Spleen (tissue), 11 donors: ENCODE measurements around the gene SNAP47. TPM values are rescaled to one million over a fixed set of nuclear protein-coding genes. Genes with fewer than 3 reads are reported as not detected.

Experiments used
- DNase-seq: peaks from one replicate; pipeline ENCODE4 v3.0.0-alpha.2; 2020
- H3K27ac ChIP-seq, 8 donors: fragments of 200-600 bp; sonication (generic) in 7 of 8; 1 replicate in 4 of 8; 2 replicates in 4 of 8; pipeline versions ENCODE4 v1.5.0 to v1.8.0; 2016 to 2021; ENCODE audit warnings: inconsistent platforms in 4 of 8, mild to moderate bottlenecking in 4 of 8, moderate library complexity in 1 of 8
- H3K27me3 ChIP-seq, 7 donors: fragments of 200-600 bp; sonication (generic) in 6 of 7; replicated peaks in 1 of 7; 1 replicate in 4 of 7; 2 replicates in 3 of 7; pipeline versions ENCODE4 v1.5.0 to v1.8.0; 2016 to 2021; ENCODE audit warnings: inconsistent platforms in 3 of 7, mild to moderate bottlenecking in 1 of 7
- H3K36me3 ChIP-seq, 6 donors: fragments of 200-600 bp; sonication (generic) in 5 of 6; 1 replicate in 4 of 6; 2 replicates in 2 of 6; pipeline versions ENCODE4 v1.5.0 to v1.8.0; 2016 to 2021; ENCODE audit warnings: inconsistent platforms in 2 of 6
- H3K4me1 ChIP-seq, 6 donors: fragments of 200-600 bp; sonication (generic) in 5 of 6; 1 replicate in 3 of 6; 2 replicates in 3 of 6; pipeline versions ENCODE4 v1.5.0 to v1.8.0; 2016 to 2021; ENCODE audit warnings: inconsistent platforms in 3 of 6
- H3K4me3 ChIP-seq, 8 donors: fragments of 200-600 bp; sonication (generic) in 7 of 8; 1 replicate in 4 of 8; 2 replicates in 4 of 8; pipeline versions ENCODE4 v1.5.0 to v1.8.0; 2016 to 2021; ENCODE audit warnings: inconsistent platforms in 4 of 8, mild to moderate bottlenecking in 4 of 8, moderate library complexity in 2 of 8
- H3K9me3 ChIP-seq, 8 donors: fragments of 200-600 bp; sonication (generic) in 7 of 8; 1 replicate in 4 of 8; 2 replicates in 4 of 8; pipeline versions ENCODE4 v1.5.0 to v1.8.0; 2016 to 2021; ENCODE audit warnings: inconsistent platforms in 4 of 8
- POLR2A ChIP-seq, 3 donors: fragments of 450-650 bp; IDR thresholded peaks; one replicate each; pipeline ENCODE4 v1.5.1; 2017; ENCODE audit warnings: antibody characterized with exemption in 3 of 3, mild to moderate bottlenecking in 1 of 3
- POLR2AphosphoS5 ChIP-seq, 3 donors: sonication (generic); formaldehyde crosslinking; IDR thresholded peaks; one replicate each; pipeline ENCODE4 v1.5.1; 2017; ENCODE audit warnings: antibody characterized with exemption in 3 of 3
- WGBS, 5 donors: extraction: QIAGEN DNeasy Blood & Tissue Kit in 3 of 5; methylation state at CpG; one replicate each; pipeline versions ENCODE4 v1.1.5 to v1.1.7; 2013 to 2018; 5-methylcytosine and 5-hydroxymethylcytosine counted together
- intact Hi-C: fragments of 100-400 bp; cut with DNase I; formaldehyde crosslinking; loops from one replicate; pipeline ENCODE4 v1.15.0; 2023; ENCODE audit warnings: low total_unique reads
- polyA plus RNA-seq, 3 donors: library from polyadenylated mRNA; stranded (reverse); fragments of 200-250 nt; gene quantifications; one replicate each; pipeline ENCODE4 v1.2.1, GENCODE V29; 2013
- total RNA-seq, 7 donors: library from RNA; depleted of rRNA in 3 of 7; stranded (reverse); fragments of >200 nt in 3 of 7; fragmentation: NEBNext Ultra II Directional in 4 of 7; extraction: Animal tissue kit (Norgen Biotek cat#: 25700) in 4 of 7; gene quantifications; one replicate each; pipeline versions ENCODE4 v1.1.0 to v1.2.1, GENCODE V29; 2016 to 2021
- TF ChIP-seq, protein P1 (sequence below), 11 experiments: fragments of 200-600 bp in 7 of 11; fragments of 450-650 bp in 4 of 11; sonication (generic) in 4 of 11; IDR thresholded peaks in 8 of 11; conservative IDR thresholded peaks in 3 of 11; 1 replicate in 7 of 11; 2 replicates in 4 of 11; pipeline versions ENCODE4 v1.4.0 to v1.8.0; 2016 to 2021; ENCODE audit warnings: antibody characterized with exemption in 11 of 11, inconsistent platforms in 4 of 11, mild to moderate bottlenecking in 1 of 11
- donor health status: healthy with polysubstance abuse.
- donor health status: DM: no; HTN: no; CAD: no; lungs with moderate emphysema.
- donor health status: DM: no; HTN: no; CAD: no.
- donor health status: Bipolar disorder and iron deficiency.
- donor health status: healthy.
- donor health status: DM: no; HTN: no; CAD: no.
- donor health status: DM: yes; HTN: yes; CAD: no.

Gene SNAP47
- total and polyA plus RNA-seq, 10 donors = 10.0 to 42.7 (median 22.1) TPM

DNA sequence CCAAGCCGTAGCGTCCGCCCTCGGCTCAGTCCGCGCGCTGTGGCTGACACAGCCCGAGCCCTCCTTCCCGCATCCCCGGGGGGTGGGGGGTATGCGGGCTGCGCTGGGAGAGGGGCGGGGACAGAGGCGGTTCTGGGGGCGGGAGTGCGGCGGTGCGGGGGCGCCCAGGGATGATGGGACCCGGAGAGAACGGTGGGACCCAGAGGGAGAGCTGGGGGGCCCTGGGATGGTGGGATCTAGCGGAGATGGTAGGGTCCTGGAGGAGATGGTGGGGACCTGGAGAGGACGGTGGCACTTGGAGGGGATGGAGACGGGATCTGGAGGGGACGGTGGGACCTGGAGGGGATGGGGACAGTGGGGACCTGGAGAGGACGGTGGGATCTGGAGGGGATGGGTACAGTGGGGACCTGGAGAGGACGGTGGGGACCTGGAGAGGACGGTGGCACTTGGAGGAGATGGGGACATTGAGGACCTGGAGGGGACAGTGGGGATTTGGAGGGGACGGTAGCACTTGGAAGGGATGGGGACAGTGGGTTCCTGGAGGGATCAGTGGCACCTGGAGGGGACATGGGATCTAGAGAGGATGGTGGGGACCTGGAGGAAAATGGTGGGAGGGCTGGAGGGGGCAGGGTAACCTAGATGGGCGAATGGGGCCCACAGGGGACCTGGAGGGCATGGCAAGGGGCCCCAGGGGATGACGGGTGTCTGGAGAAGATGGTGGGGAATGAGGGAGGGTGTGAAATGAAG lies 477 bp downstream of the SNAP47 start:
- H3K27ac ChIP-seq = peak overlapping the region; percentile 81 to 94 (median 89)
- TF ChIP-seq POLR2AphosphoS5 (IDR thresholded peaks at IDR 0.05) (peak in 1 of 3 donors; percentile 80), POLR2A (IDR thresholded peaks at IDR 0.05) (no peak)
- TF ChIP-seq, protein P1, sequence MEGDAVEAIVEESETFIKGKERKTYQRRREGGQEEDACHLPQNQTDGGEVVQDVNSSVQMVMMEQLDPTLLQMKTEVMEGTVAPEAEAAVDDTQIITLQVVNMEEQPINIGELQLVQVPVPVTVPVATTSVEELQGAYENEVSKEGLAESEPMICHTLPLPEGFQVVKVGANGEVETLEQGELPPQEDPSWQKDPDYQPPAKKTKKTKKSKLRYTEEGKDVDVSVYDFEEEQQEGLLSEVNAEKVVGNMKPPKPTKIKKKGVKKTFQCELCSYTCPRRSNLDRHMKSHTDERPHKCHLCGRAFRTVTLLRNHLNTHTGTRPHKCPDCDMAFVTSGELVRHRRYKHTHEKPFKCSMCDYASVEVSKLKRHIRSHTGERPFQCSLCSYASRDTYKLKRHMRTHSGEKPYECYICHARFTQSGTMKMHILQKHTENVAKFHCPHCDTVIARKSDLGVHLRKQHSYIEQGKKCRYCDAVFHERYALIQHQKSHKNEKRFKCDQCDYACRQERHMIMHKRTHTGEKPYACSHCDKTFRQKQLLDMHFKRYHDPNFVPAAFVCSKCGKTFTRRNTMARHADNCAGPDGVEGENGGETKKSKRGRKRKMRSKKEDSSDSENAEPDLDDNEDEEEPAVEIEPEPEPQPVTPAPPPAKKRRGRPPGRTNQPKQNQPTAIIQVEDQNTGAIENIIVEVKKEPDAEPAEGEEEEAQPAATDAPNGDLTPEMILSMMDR (IDR thresholded peaks at IDR 0.05 in 8 of 11, conservative IDR thresholded peaks at IDR 0.05 in 3 of 11) = peak in 1 of 11 experiments; percentile 2
- H3K27me3 ChIP-seq = no peaks in the 10 kb centered on the region
- 2 to 5% (median 2%) methylated on average over 23 to 31 of the region's 31 CpGs for WGBS, 5 donors
- peak overlapping the region; percentile 68 to 99 (median 90) for H3K4me3 ChIP-seq
- no peaks in the 10 kb centered on the region for H3K9me3 ChIP-seq
- DNase-seq = no peak
- H3K4me1 ChIP-seq = peaks cover 19 to 87% (median 37%) of the 10 kb centered on the region in 6 donors
- intact Hi-C loops = no loop called here
- H3K36me3 ChIP-seq = peaks cover 0 to 32% (median 24%) of the 10 kb centered on the region in 6 donors

DNA sequence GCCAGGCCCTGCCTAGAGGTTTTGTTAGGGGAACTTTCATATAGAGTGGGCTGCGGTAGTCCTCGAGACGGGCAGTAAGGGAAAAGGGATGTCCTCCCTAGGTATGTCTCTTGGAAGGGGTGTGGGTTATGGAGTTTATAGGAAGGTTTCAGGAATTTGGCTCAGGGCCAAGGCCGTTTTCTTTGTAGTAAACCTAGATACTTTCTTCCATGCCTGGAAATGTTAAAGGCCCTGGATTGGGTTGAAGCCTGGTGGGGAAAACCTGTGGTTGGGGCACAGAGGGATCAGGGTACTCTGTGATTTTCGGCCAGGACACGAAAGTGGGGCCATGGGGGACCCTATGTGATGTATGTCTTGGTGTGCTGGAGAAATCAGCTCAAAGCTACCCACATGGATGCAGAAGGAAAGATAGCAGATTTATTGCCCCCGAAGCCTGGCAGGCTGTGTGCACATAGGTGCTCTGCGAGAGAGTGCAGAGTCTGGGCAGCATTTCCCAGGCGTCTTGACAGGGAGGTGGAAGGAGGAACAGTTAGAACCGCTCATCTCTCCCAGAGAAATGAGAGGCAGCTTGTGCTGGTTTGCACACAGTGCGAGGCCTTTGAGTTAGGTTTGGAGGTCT lies 1.7 kb downstream of the SNAP47 start:
- intact Hi-C loops = no loop called here
- TF ChIP-seq, protein P1 (IDR thresholded peaks at IDR 0.05 in 8 of 11, conservative IDR thresholded peaks at IDR 0.05 in 3 of 11) = no peak
- TF ChIP-seq POLR2AphosphoS5 (IDR thresholded peaks at IDR 0.05) (no peak), POLR2A (IDR thresholded peaks at IDR 0.05) (no peak)
- 83 to 90% (median 88%) methylated on average over 11 of the region's 11 CpGs for WGBS, 5 donors
- peaks cover 19 to 76% (median 37%) of the 10 kb centered on the region in 6 donors for H3K4me1 ChIP-seq
- no peak overlapping the region for H3K27ac ChIP-seq
- no peak overlapping the region for H3K4me3 ChIP-seq
- H3K27me3 ChIP-seq = no peaks in the 10 kb centered on the region
- DNase-seq = no peak
- no peaks in the 10 kb centered on the region for H3K9me3 ChIP-seq
- H3K36me3 ChIP-seq = peaks cover 0 to 20% (median 17%) of the 10 kb centered on the region in 6 donors

DNA sequence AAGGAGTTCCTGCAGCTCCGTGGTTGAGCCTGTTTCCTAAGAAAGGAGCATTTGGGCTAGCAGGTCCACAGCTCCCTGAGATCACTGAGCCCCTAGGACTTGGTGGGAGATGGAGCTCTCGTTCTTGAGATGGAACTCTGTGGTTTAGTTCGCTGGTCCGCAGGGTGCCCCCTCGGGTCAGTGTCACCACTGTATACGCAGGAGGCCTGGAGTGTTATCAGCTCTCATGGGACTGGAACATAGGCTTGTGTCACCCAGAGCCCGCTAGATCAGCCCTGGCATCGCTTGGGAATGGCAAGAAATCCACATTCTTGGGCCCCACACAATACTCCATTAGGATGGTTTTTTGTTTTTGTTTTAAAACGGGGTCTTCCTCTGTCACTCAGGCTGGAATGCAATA lies 3.6 kb downstream of the SNAP47 start:
- WGBS, 5 donors = 92 to 94% (median 93%) methylated on average over 9 of the region's 9 CpGs
- DNase-seq = no peak
- H3K9me3 ChIP-seq = no peaks in the 10 kb centered on the region
- H3K27me3 ChIP-seq = no peaks in the 10 kb centered on the region
- intact Hi-C loops = no loop called here
- no peak overlapping the region for H3K4me3 ChIP-seq
- TF ChIP-seq, protein P1 (IDR thresholded peaks at IDR 0.05 in 8 of 11, conservative IDR thresholded peaks at IDR 0.05 in 3 of 11) = no peak
- TF ChIP-seq POLR2A (IDR thresholded peaks at IDR 0.05) (no peak), POLR2AphosphoS5 (IDR thresholded peaks at IDR 0.05) (no peak)
- peaks cover 15 to 57% (median 30%) of the 10 kb centered on the region in 6 donors for H3K4me1 ChIP-seq
- H3K36me3 ChIP-seq = peaks cover 0 to 16% (median 0%) of the 10 kb centered on the region in 6 donors
- H3K27ac ChIP-seq = peak overlapping the region in 1 of 8 donors; percentile 24

DNA sequence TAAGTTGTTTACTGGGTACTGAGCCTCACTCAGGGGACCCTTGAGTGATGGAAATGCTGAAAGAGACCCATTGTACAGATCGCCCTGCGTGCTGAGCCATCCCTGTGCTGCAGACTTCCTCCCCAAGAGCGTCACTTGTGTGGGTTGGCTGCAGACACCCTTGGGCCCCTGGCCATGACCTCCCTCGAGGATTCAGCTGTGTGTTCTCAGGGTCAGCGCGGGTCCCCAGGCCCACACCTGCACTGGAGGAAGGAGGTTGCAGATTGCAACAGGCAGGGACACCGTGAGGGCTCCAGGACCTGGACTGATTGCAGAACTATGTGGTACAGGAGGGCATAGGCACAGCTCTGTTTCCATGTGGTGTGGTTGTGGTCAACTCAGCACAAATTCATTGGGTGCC lies 4.4 kb downstream of the SNAP47 start:
- H3K9me3 ChIP-seq = no peaks in the 10 kb centered on the region
- no peak for DNase-seq
- H3K4me3 ChIP-seq = no peak overlapping the region
- WGBS, 5 donors = 74 to 100% (median 87%) methylated on average over 3 to 7 of the region's 7 CpGs
- H3K27me3 ChIP-seq = no peaks in the 10 kb centered on the region
- H3K27ac ChIP-seq = peak overlapping the region in 1 of 8 donors; percentile 12
- TF ChIP-seq POLR2A (IDR thresholded peaks at IDR 0.05) = no peak
- TF ChIP-seq POLR2AphosphoS5 (IDR thresholded peaks at IDR 0.05) = no peak
- TF ChIP-seq, protein P1 (IDR thresholded peaks at IDR 0.05 in 8 of 11, conservative IDR thresholded peaks at IDR 0.05 in 3 of 11) = no peak
- H3K4me1 ChIP-seq = peaks cover 7 to 55% (median 23%) of the 10 kb centered on the region in 6 donors
- peaks cover 0 to 15% (median 0%) of the 10 kb centered on the region in 6 donors for H3K36me3 ChIP-seq
- intact Hi-C loops = no loop called here
